HepG2 (cell line): ENCODE results near the gene ABCC1.

Experiments used
- MXI1 ChIP-seq: IDR thresholded peaks from 3 replicates; pipeline ENCODE4 v1.6.1; 2012; ENCODE audit warnings: low read depth, low read length, inconsistent platforms, borderline replicate concordance
- POLR2A ChIP-seq, 2 experiments: IDR thresholded peaks; 2 replicates each; pipeline ENCODE4 v1.6.1; 2011; ENCODE audit warnings: low read depth in 2 of 2, low read length in 2 of 2, mild to moderate bottlenecking in 1 of 2, moderate library complexity in 1 of 2; ENCODE audit not compliant: insufficient read depth in 1 of 2

- TF ChIP-seq POLR2A (IDR thresholded peaks at IDR 0.05; ENCODE audit: insufficient read depth in 1 of 2, low read depth in 2 of 2, low read length in 2 of 2) (no peak), MXI1 (no peak)
Observed at GRCh38 chr16:16113076-16113475, 163.7 kb downstream of the ABCC1 start.
